Suprapubic skin (tissue), 4 donors: ENCODE measurements around the gene CASP2.

ENCODE experiments used
- EP300 ChIP-seq: sonication (generic); formaldehyde crosslinking; IDR thresholded peaks from one replicate; pipeline ENCODE4 v1.6.1; 2017; ENCODE audit warnings: antibody characterized with exemption
- POLR2A ChIP-seq, 2 donors: fragments of 450-650 bp; IDR thresholded peaks; one replicate each; pipeline ENCODE4 v1.6.1; 2017; ENCODE audit warnings: antibody characterized with exemption in 2 of 2, mild to moderate bottlenecking in 2 of 2, moderate library complexity in 2 of 2
- POLR2AphosphoS5 ChIP-seq, 3 donors: sonication (generic); formaldehyde crosslinking; IDR thresholded peaks; one replicate each; pipeline ENCODE4 v1.6.1; 2017; ENCODE audit warnings: antibody characterized with exemption in 3 of 3
- TF ChIP-seq, protein P1 (sequence below), 2 donors: fragments of 200-600 bp in 1 of 2; fragments of 450-650 bp in 1 of 2; sonication (generic) in 1 of 2; IDR thresholded peaks; one replicate each; pipeline ENCODE4 v1.5.1; 2016 to 2019; ENCODE audit warnings: antibody characterized with exemption in 2 of 2, mild to moderate bottlenecking in 1 of 2, moderate library complexity in 1 of 2

DNA sequence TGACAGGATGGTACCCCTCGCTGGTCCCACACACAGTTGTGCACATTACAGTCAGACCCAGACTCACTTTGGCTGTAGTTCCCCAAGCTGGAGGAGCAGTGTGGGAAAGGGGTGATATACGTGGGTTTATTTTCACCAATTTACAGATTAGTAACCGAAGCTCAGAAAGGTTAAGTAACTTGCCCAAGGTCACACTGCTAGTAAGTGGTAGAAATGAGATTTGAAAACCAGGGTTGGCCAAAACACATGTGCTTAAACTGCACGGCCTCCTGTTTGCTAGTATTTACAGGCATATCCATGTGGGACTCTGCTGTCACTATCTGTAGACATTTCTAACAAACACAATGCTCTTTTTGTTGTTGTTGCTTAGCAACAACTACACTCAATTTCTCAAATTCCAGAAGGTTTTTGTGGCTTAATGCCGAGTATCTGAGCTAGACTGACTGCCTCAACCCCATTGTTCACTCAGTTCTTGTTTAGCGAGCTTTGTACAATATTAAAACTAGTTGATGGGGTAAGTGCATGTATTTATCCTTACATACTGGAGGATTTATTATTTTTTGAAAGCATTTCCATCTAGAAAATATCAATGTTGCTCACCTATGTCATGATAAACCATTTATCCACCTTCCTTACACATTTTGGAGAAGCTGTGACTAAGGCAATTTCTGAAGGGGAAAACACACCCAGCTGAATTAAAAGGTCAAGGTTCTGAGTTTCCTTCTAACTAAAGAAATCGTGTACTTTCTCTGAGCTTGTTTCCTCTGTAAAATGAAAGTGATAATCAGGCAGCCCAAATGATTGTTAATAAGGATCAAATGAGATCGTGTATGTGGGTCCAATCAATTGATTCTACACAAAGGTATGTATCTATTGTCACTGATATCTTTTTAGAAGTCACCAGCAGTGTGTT, 8.7 kb upstream of the CASP2 start:
- TF ChIP-seq, protein P1, sequence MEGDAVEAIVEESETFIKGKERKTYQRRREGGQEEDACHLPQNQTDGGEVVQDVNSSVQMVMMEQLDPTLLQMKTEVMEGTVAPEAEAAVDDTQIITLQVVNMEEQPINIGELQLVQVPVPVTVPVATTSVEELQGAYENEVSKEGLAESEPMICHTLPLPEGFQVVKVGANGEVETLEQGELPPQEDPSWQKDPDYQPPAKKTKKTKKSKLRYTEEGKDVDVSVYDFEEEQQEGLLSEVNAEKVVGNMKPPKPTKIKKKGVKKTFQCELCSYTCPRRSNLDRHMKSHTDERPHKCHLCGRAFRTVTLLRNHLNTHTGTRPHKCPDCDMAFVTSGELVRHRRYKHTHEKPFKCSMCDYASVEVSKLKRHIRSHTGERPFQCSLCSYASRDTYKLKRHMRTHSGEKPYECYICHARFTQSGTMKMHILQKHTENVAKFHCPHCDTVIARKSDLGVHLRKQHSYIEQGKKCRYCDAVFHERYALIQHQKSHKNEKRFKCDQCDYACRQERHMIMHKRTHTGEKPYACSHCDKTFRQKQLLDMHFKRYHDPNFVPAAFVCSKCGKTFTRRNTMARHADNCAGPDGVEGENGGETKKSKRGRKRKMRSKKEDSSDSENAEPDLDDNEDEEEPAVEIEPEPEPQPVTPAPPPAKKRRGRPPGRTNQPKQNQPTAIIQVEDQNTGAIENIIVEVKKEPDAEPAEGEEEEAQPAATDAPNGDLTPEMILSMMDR (IDR thresholded peaks at IDR 0.05), result no peak
- no peak for TF ChIP-seq POLR2A (IDR thresholded peaks at IDR 0.05)
- TF ChIP-seq EP300, result no peak
- TF ChIP-seq POLR2AphosphoS5 (IDR thresholded peaks at IDR 0.05), result no peak
